ENCODE measurements around the gene ZNF71. TPM values are rescaled to one million over a fixed set of nuclear protein-coding genes. Genes with fewer than 3 reads are reported as not detected.

Gene ZNF71
- total RNA-seq, 1 donor from 2014 or later: 15.8 TPM

GRCh38 chr19:56595548-56595899, 422 bp downstream of the ZNF71 start:
- TF ChIP-seq CTCF (conservative IDR thresholded peaks at IDR 0.05): no peak
- Mint-ChIP-seq H3K36me3 (peaks cover 35% of the 10 kb centered on the region), H3K4me3 (peak overlapping the region; percentile 94), H3K9me3 (peaks cover 12% of the 10 kb centered on the region), H3K4me1 (ENCODE audit: unreplicated experiment) (peaks cover 8% of the 10 kb centered on the region), H3K27me3 (no peaks in the 10 kb centered on the region), H3K27ac (peak overlapping the region; percentile 67)
- no peak for DNase-seq (ENCODE audit: extremely low spot score, unreplicated experiment)

GRCh38 chr19:56596676-56597075, 1.6 kb downstream of the ZNF71 start:
- H3K36me3 Mint-ChIP-seq: peaks cover 43% of the 10 kb centered on the region
- DNase-seq (ENCODE audit: extremely low spot score, unreplicated experiment): no peak
- no peak for TF ChIP-seq CTCF (conservative IDR thresholded peaks at IDR 0.05)
- no peaks in the 10 kb centered on the region for H3K27me3 Mint-ChIP-seq
- H3K27ac Mint-ChIP-seq: no peak overlapping the region
- H3K9me3 Mint-ChIP-seq: peaks cover 10% of the 10 kb centered on the region
- peak overlapping the region; percentile 94 for H3K4me3 Mint-ChIP-seq
- H3K4me1 Mint-ChIP-seq (ENCODE audit: unreplicated experiment): peaks cover 8% of the 10 kb centered on the region

- DNase-seq (ENCODE audit: extremely low spot score, unreplicated experiment): no peak
- Mint-ChIP-seq H3K4me3 (no peak overlapping the region), H3K27me3 (no peaks in the 10 kb centered on the region), H3K36me3 (peaks cover 53% of the 10 kb centered on the region), H3K27ac (no peak overlapping the region), H3K4me1 (ENCODE audit: unreplicated experiment) (peaks cover 8% of the 10 kb centered on the region), H3K9me3 (peaks cover 15% of the 10 kb centered on the region)
- no peak for TF ChIP-seq CTCF (conservative IDR thresholded peaks at IDR 0.05)
Observed at GRCh38 chr19:56597696-56598095, 2.6 kb downstream of the ZNF71 start.

- no peak for DNase-seq (ENCODE audit: extremely low spot score, unreplicated experiment)
- Mint-ChIP-seq H3K4me3 (no peak overlapping the region), H3K27ac (no peak overlapping the region), H3K9me3 (peaks cover 27% of the 10 kb centered on the region), H3K36me3 (peaks cover 65% of the 10 kb centered on the region), H3K4me1 (ENCODE audit: unreplicated experiment) (no peaks in the 10 kb centered on the region), H3K27me3 (no peaks in the 10 kb centered on the region)
- TF ChIP-seq CTCF (conservative IDR thresholded peaks at IDR 0.05): no peak
Observed at GRCh38 chr19:56601375-56601774, 6.3 kb downstream of the ZNF71 start.

- peaks cover 68% of the 10 kb centered on the region for H3K36me3 Mint-ChIP-seq
- no peak overlapping the region for H3K4me3 Mint-ChIP-seq
- no peaks in the 10 kb centered on the region for H3K27me3 Mint-ChIP-seq
- DNase-seq (ENCODE audit: extremely low spot score, unreplicated experiment): no peak
- H3K4me1 Mint-ChIP-seq (ENCODE audit: unreplicated experiment): no peaks in the 10 kb centered on the region
- no peak for TF ChIP-seq CTCF (conservative IDR thresholded peaks at IDR 0.05)
- peaks cover 28% of the 10 kb centered on the region for H3K9me3 Mint-ChIP-seq
- H3K27ac Mint-ChIP-seq: no peak overlapping the region
Observed at GRCh38 chr19:56603829-56604228, 8.7 kb downstream of the ZNF71 start.

Data from type B pancreatic cell (in vitro differentiated cells).